Posterior cingulate gyrus (tissue), 11 donors: ENCODE measurements around the gene TMEM106A.
"Not testable (repeated sequence)": the region's sequence is repeated elsewhere in the genome, so short reads cannot be mapped to it uniquely, and the experiment has no call there.

Experiments
- DNase-seq, 10 donors: peaks; one replicate each; pipeline versions ENCODE4 v3.0.0 to v3.0.0-alpha.2; 2020 to 2021; ENCODE audit warnings: mixed read lengths in 3 of 10
- intact Hi-C: fragments of 100-400 bp; cut with DNase I; formaldehyde crosslinking; loops from one replicate; pipeline ENCODE4 v1.15.1; 2023

Gene TMEM106A

DNA sequence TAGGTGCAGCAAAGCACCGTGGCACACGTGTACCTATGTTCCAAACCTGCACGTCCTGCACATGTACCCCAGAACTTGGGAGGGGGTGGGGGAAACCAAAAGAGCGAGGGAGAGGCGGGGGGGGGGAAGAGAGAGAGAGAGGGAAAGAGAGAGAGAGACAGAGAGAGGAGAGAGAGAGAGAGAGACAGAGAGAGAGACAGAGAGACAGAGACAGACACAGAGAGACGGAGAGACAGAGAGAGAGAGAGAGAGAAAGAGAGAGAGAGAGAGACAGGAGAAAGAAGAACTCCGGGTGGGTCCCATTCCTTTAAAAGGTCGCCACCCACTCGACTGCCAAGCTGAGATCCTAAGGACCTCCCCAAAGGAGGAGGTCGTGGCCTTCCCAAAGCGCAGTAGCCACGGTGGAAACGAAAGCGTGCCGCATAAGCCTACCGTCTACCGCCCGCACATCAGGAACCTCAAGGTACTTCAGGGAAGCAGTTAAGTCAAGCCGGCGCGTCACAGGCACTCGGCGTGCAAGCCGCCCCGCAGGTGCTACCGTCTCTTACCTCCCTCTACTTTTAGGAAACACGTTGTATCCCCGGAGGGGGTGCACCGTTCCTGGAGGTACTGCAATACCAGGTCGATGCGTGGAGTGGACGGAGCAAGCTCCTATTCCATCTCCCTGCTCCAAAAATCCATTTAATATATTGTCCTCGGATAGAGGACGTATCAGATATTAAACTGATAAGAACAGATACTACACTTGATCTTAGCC lies 29.1 kb downstream of the TMEM106A start:
- intact Hi-C loops, DNase-seq: not testable (repeated sequence)

DNA sequence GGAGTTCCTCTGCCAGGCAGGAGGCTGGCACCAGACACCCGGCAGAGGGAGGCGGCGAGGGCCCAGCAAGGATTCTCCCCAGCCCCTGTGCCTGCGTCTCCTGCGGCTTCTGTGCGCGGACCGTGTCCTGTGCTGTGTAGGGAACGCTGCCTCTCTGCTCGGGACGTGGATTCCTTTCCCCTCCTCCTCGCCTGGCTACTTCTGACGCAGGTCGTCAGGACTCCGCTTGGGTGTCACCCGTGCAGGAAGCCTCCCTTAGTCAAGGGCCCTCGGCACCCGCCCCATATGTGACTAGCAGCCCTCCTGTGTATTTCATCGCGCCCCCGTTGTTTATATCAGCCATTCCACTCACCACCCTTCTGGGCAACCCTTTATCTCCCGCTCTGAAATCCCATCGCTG lies 34.8 kb downstream of the TMEM106A start:
- DNase-seq, intact Hi-C loops: not testable (repeated sequence)
